AG09319 (cell line): ENCODE measurements around the gene GUCY1A1.

ENCODE experiments used
- DNase-seq: peaks from one replicate; pipeline ENCODE4 v3.0.0-alpha.2; 2010; ENCODE audit warnings: low read depth; ENCODE audit errors: extremely low read depth
- CTCF ChIP-seq: IDR thresholded peaks from 2 replicates; pipeline ENCODE4 v1.5.1; 2011; ENCODE audit warnings: low read depth, mild to moderate bottlenecking, inconsistent platforms, low read length, moderate library complexity

The GUCY1A1 gene

GRCh38 chr4:155712846-155713245 lies 46.2 kb downstream of the GUCY1A1 start:
- DNase-seq: no peak
- TF ChIP-seq CTCF: no peak

- no peak for TF ChIP-seq CTCF
- no peak for DNase-seq
These were observed 47.3 kb downstream of the GUCY1A1 start for GRCh38 chr4:155713911-155714310.

GRCh38 chr4:155722336-155722735 lies 55.7 kb downstream of the GUCY1A1 start:
- no peak for TF ChIP-seq CTCF

GRCh38 chr4:155722816-155723499 lies 56.3 kb downstream of the GUCY1A1 start:
- no peak for TF ChIP-seq CTCF
- DNase-seq: peak; percentile 8

More at GRCh38 chr4:155722336-155722735, 55.7 kb downstream of the GUCY1A1 start:
- no peak for DNase-seq

GRCh38 chr4:155724731-155725130 lies 58.1 kb downstream of the GUCY1A1 start:
- TF ChIP-seq CTCF: no peak
- DNase-seq: no peak

- TF ChIP-seq CTCF: no peak
- DNase-seq: no peak
These were observed 67.4 kb downstream of the GUCY1A1 start for GRCh38 chr4:155734065-155734464.

GRCh38 chr4:155734951-155735350 lies 68.3 kb downstream of the GUCY1A1 start:
- DNase-seq: no peak

More at GRCh38 chr4:155734951-155735350, 68.3 kb downstream of the GUCY1A1 start:
- no peak for TF ChIP-seq CTCF
